ENCODE results near the gene REEP1. TPM values are rescaled to one million over a fixed set of nuclear protein-coding genes. Genes with fewer than 3 reads are reported as not detected.

Gene REEP1
- total RNA-seq, 1 donor from 2014 or later, result 0.35 TPM

DNA sequence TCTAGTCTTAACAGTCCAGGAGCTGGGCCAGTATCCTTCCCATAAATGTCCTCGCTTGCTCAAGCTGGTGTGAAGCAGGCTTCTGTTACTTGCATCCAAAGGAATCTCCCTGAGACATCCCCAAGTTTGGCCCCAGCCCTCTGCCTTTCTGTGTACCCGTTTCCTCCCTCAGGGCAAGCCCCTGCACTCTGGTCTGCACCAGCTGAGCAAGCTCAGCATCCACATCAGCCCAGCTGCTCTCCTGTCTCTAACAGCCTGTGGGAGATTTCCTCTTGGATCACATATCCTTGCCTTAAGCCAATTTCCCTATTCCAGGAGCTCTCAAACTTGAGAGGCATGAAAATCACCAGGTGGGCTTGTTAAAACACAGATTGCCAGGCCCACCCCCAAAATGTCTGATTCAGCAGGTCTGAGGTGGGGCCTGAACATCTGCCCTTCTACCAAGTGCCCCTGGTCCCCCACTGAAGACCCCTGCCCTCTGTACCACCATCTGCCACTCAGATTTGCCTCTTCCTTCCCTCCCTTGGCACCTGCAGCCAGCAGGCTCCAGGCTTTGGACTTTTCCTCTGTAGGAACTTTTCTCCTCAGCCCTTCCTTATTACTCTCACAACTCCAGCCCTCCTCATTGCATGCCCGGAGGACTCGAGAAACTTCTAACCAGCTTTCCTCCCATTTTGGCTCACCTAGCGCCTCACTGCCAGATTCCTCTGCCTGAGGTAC is 32.1 kb downstream of the REEP1 start:
- no peak overlapping the region for H3K4me3 ChIP-seq (ENCODE audit: low read depth, low read length)
- TF ChIP-seq, protein P1, sequence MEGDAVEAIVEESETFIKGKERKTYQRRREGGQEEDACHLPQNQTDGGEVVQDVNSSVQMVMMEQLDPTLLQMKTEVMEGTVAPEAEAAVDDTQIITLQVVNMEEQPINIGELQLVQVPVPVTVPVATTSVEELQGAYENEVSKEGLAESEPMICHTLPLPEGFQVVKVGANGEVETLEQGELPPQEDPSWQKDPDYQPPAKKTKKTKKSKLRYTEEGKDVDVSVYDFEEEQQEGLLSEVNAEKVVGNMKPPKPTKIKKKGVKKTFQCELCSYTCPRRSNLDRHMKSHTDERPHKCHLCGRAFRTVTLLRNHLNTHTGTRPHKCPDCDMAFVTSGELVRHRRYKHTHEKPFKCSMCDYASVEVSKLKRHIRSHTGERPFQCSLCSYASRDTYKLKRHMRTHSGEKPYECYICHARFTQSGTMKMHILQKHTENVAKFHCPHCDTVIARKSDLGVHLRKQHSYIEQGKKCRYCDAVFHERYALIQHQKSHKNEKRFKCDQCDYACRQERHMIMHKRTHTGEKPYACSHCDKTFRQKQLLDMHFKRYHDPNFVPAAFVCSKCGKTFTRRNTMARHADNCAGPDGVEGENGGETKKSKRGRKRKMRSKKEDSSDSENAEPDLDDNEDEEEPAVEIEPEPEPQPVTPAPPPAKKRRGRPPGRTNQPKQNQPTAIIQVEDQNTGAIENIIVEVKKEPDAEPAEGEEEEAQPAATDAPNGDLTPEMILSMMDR (conservative IDR thresholded peaks at IDR 0.05; ENCODE audit: low read depth, low read length), result no peak
- DNase-seq (ENCODE audit: low read depth), result no peak

DNA sequence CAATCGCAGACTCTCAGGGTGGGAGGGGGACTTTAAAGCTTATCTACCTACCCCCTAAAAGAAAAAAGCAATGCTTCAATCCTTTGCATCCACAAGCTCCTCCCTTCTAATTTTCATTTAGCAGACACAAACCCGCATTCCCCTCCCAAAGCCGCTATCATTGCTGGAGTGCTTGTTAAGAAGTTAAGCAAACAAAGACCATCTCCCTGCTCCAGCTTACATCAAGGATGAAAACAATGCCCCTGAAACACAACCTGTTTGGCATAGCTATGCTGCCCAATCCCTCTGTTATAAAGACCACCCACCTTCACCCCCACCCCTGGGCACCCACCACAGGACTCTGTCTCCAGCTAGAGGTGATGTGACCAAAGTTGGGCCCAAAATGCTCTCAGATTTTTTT is 33.0 kb downstream of the REEP1 start:
- no peak overlapping the region for H3K4me3 ChIP-seq (ENCODE audit: low read depth, low read length)
- TF ChIP-seq, protein P1 (conservative IDR thresholded peaks at IDR 0.05; ENCODE audit: low read depth, low read length), result no peak
- DNase-seq (ENCODE audit: low read depth), result no peak

DNA sequence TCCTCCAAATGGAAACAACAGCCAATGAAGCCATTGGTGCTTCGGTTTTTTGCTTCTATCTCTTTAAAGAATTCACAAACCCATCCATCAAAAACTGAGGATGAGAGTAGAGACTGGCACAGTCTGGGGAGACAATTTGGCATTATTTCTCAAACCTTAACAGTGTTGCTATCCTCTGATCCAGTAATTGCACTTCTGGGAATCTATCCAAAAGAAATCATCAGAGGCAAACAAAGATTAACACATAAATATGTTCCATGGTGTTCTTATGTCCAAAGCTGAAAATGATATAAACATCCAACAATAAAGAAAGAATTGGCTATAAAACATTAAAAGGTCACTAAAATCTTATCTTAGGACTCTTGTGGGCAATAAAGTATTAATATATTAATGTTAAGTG is 35.1 kb downstream of the REEP1 start:
- TF ChIP-seq, protein P1 (conservative IDR thresholded peaks at IDR 0.05; ENCODE audit: low read depth, low read length), result no peak
- no peak overlapping the region for H3K4me3 ChIP-seq (ENCODE audit: low read depth, low read length)
- DNase-seq (ENCODE audit: low read depth), result no peak

DNA sequence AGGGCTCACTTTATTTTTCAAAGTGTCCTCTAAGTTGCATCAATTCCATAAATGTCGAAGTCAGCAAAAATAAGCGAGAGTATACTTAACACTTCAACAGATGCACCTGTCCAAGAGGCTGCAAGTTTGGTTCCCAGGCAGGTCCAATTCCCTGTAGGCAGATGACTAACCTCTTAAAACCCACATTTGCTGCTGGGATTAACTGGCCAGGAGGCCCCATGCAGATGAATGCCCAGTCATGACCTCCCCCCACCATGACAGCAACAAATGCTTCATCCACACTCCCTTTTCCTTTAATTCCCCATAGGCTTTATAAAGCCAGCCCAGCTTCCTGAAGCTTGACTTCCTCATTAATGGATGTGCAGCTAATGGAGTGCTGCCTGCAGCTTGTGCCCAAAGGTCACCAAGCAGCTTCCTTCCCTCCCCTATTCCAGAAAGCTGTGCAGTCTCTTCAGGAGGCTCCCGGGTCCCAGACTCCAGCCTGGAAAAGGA is 35.7 kb downstream of the REEP1 start:
- TF ChIP-seq, protein P1 (conservative IDR thresholded peaks at IDR 0.05; ENCODE audit: low read depth, low read length), result no peak
- DNase-seq (ENCODE audit: low read depth), result no peak
- H3K4me3 ChIP-seq (ENCODE audit: low read depth, low read length), result no peak overlapping the region

DNA sequence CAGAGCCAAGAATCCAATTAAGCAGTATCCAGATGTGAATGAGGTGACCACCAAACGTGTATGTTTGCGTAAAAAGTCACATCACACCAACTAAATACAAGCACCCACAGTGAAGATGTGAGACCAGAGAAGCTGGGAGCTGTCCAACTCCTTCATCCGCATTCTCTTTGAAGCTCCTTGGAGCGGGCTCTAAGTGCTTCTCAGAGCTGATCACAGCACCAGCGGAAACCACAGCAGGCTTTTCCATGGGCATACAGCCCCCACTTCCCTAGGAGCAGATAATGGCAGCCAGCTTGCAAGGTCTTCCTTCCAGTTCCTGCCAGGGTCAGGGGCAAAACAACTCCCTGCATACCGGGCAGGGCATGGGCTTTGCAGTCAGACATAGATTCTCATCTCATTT is 36.4 kb downstream of the REEP1 start:
- no peak for DNase-seq (ENCODE audit: low read depth)
- H3K4me3 ChIP-seq (ENCODE audit: low read depth, low read length), result no peak overlapping the region
- TF ChIP-seq, protein P1 (conservative IDR thresholded peaks at IDR 0.05; ENCODE audit: low read depth, low read length), result no peak

DNA sequence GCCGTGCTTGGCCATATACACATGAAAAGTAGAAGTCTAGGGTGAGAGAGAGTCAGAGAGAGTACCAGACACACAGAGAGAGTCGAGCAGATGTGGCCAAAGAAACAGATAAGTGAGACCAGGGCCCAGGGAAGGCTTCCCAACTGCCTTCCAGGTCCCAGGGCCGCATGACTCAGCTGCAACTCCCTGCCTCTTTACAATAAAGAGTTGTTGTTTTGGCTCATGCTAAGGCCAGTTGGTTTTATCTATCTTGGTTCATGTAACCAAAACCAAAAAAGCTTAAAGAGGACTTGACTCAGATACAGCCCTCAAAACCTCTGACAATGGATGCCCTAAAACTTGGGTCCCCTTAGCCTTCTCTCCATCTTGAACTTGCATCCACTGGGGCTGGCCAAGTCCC is 36.9 kb downstream of the REEP1 start:
- TF ChIP-seq, protein P1 (conservative IDR thresholded peaks at IDR 0.05; ENCODE audit: low read depth, low read length), result no peak

More for the DNA sequence above, 36.9 kb downstream of the REEP1 start:
- H3K4me3 ChIP-seq (ENCODE audit: low read depth, low read length), result no peak overlapping the region
- no peak for DNase-seq (ENCODE audit: low read depth)
